Islet of Langerhans (tissue), 1 donor: ENCODE results near the gene DAAM2.

Experiments used
- FAIRE-seq: peaks from one replicate; lab custom pipeline; 2011; peaks lifted over from hg19 to GRCh38; lab: Jason Lieb, UNC

Gene DAAM2

GRCh38 chr6:39848171-39848570 lies 56.0 kb downstream of the DAAM2 start:
- no peak for FAIRE-seq

GRCh38 chr6:39849228-39849627 lies 57.1 kb downstream of the DAAM2 start:
- FAIRE-seq, result no peak

- no peak for FAIRE-seq
Observed at GRCh38 chr6:39849764-39850163, 57.6 kb downstream of the DAAM2 start.

- FAIRE-seq, result no peak
Observed at GRCh38 chr6:39850736-39851297, 58.6 kb downstream of the DAAM2 start.

GRCh38 chr6:39851331-39851730 lies 59.2 kb downstream of the DAAM2 start:
- no peak for FAIRE-seq

GRCh38 chr6:39852324-39852723 lies 60.1 kb downstream of the DAAM2 start:
- no peak for FAIRE-seq

- FAIRE-seq, result no peak
Observed at GRCh38 chr6:39853604-39854003, 61.4 kb downstream of the DAAM2 start.

- no peak for FAIRE-seq
Observed at GRCh38 chr6:39855356-39855995, 63.3 kb downstream of the DAAM2 start.

GRCh38 chr6:39859025-39859424 lies 66.8 kb downstream of the DAAM2 start:
- FAIRE-seq, result no peak

- FAIRE-seq, result no peak
Observed at GRCh38 chr6:39861663-39862062, 69.5 kb downstream of the DAAM2 start.

- no peak for FAIRE-seq
Observed at GRCh38 chr6:39865011-39865888, 73.1 kb downstream of the DAAM2 start.

- FAIRE-seq, result no peak
Observed at GRCh38 chr6:39867592-39867991, 75.4 kb downstream of the DAAM2 start.

GRCh38 chr6:39870950-39871349 lies 78.8 kb downstream of the DAAM2 start:
- FAIRE-seq, result no peak

- no peak for FAIRE-seq
Observed at GRCh38 chr6:39873439-39873838, 81.3 kb downstream of the DAAM2 start.

GRCh38 chr6:39876111-39876510 lies 83.9 kb downstream of the DAAM2 start:
- FAIRE-seq, result no peak

GRCh38 chr6:39876826-39877225 lies 84.7 kb downstream of the DAAM2 start:
- FAIRE-seq, result no peak

- no peak for FAIRE-seq
Observed at GRCh38 chr6:39879535-39879934, 87.4 kb downstream of the DAAM2 start.

- no peak for FAIRE-seq
Observed at GRCh38 chr6:39880594-39880993, 88.4 kb downstream of the DAAM2 start.

- FAIRE-seq, result no peak
Observed at GRCh38 chr6:39881851-39882530, 89.8 kb downstream of the DAAM2 start.

GRCh38 chr6:39882531-39882899 lies 90.3 kb downstream of the DAAM2 start:
- no peak for FAIRE-seq

- no peak for FAIRE-seq
Observed at GRCh38 chr6:39884696-39885095, 92.5 kb downstream of the DAAM2 start.

GRCh38 chr6:39885691-39886090 lies 93.5 kb downstream of the DAAM2 start:
- no peak for FAIRE-seq

GRCh38 chr6:39886871-39887270 lies 94.7 kb downstream of the DAAM2 start:
- no peak for FAIRE-seq
